B cell (primary cell): Measurements from ENCODE around the gene CD96. TPM values are rescaled to one million over a fixed set of nuclear protein-coding genes. Genes with fewer than 3 reads are reported as not detected.

Experiments used
- ATAC-seq: fragments of 200-7000 bp; cut with Tn5 transposase; one replicate; pipeline ENCODE4 v1.10.0; 2021; ENCODE audit warnings: low read depth, mild to moderate bottlenecking, moderate number of reproducible peaks, moderate library complexity
- CTCF ChIA-PET: fragments of 350-600 bp; sonication (Branson Sonifier 250); formaldehyde crosslinking; loops from one replicate; lab custom pipeline; 2021; ENCODE audit warnings: antibody characterized with exemption, inconsistent platforms; lab: Charles Lee
- POLR2A ChIA-PET: fragments of 350-600 bp; sonication (Branson Sonifier 250); formaldehyde crosslinking; loops from one replicate; lab custom pipeline; 2021; ENCODE audit warnings: antibody characterized with exemption; lab: Charles Lee
- DNase-seq: peaks from one replicate; pipeline ENCODE4 v3.0.0; 2013
- H2AFZ ChIP-seq: 2 replicates; pipeline ENCODE4 v1.6.1; 2012; ENCODE audit warnings: mild to moderate bottlenecking, low read depth, low read length; ENCODE audit not compliant: insufficient read depth, poor library complexity, severe bottlenecking
- H3K27ac ChIP-seq, 2 donors: 1 replicate in 1 of 2; 2 replicates in 1 of 2; pipeline ENCODE4 v1.5.1; 2012 to 2013; ENCODE audit warnings: low read length in 2 of 2, mild to moderate bottlenecking in 2 of 2, moderate library complexity in 1 of 2
- H3K27me3 ChIP-seq, 4 experiments: fragments of 200-600 bp in 1 of 4; sonication (generic) in 1 of 4; replicated peaks in 1 of 4; 1 replicate in 2 of 4; 2 replicates in 2 of 4; pipeline versions ENCODE4 v1.6.1 to v1.7.0; 2013 to 2016; ENCODE audit warnings: low read length in 3 of 4, mild to moderate bottlenecking in 2 of 4, mixed read lengths in 1 of 4, moderate library complexity in 1 of 4; ENCODE audit not compliant: insufficient read depth in 4 of 4, control insufficient read depth in 3 of 4; ENCODE audit errors: control extremely low read depth in 1 of 4
- H3K36me3 ChIP-seq, 2 experiments: replicated peaks in 1 of 2; 1 replicate in 1 of 2; 2 replicates in 1 of 2; pipeline versions ENCODE4 v1.6.1 to v1.7.1; 2013; ENCODE audit warnings: low read length in 1 of 2; ENCODE audit not compliant: insufficient read depth in 2 of 2, control insufficient read depth in 1 of 2; ENCODE audit errors: control extremely low read depth in 1 of 2, extremely low read depth in 1 of 2
- H3K4me1 ChIP-seq, 2 donors: fragments of 200-600 bp in 1 of 2; sonication (generic) in 1 of 2; 1 replicate in 1 of 2; 2 replicates in 1 of 2; pipeline versions ENCODE4 v1.5.1 to v1.6.1; 2013 to 2017; ENCODE audit warnings: low read length in 2 of 2; ENCODE audit not compliant: control insufficient read depth in 2 of 2, insufficient read depth in 2 of 2
- H3K4me2 ChIP-seq: replicated peaks from 2 replicates; pipeline ENCODE3; 2012; ENCODE audit warnings: mild to moderate bottlenecking, low read depth, low read length; ENCODE audit not compliant: poor library complexity, severe bottlenecking
- H3K4me3 ChIP-seq, 5 experiments: fragments of 200-600 bp in 1 of 5; sonication (generic) in 1 of 5; 1 replicate in 3 of 5; 2 replicates in 2 of 5; pipeline versions ENCODE4 v1.5.1 to v1.7.0; 2011 to 2016; ENCODE audit warnings: low read length in 4 of 5, mild to moderate bottlenecking in 4 of 5, low read depth in 2 of 5, control low read depth in 1 of 5, moderate library complexity in 1 of 5; ENCODE audit not compliant: insufficient read depth in 1 of 5; ENCODE audit errors: control extremely low read depth in 1 of 5, extremely low read depth in 1 of 5
- H3K79me2 ChIP-seq: fragments of 200-600 bp; sonication (generic); one replicate; pipeline ENCODE4 v1.6.0; 2016; ENCODE audit warnings: low read length; ENCODE audit not compliant: control insufficient read depth, insufficient read depth
- H3K9ac ChIP-seq: fragments of 200-600 bp; sonication (generic); 2 replicates; pipeline ENCODE4 v1.6.1; 2017; ENCODE audit warnings: mild to moderate bottlenecking, low read length, moderate library complexity
- H3K9me3 ChIP-seq, 3 donors: one replicate each; pipeline versions ENCODE4 v1.6.1 to v1.7.1; 2013; ENCODE audit warnings: low read length in 2 of 3; ENCODE audit not compliant: control insufficient read depth in 2 of 3, insufficient read depth in 1 of 3; ENCODE audit errors: control extremely low read depth in 1 of 3
- H4K20me1 ChIP-seq: 2 replicates; pipeline ENCODE4 v1.6.0; 2012; ENCODE audit warnings: mild to moderate bottlenecking, low read length; ENCODE audit not compliant: insufficient read depth, control insufficient read depth, poor library complexity, severe bottlenecking
- H3K27ac Mint-ChIP-seq: one replicate; pipeline ENCODE4 v1.8.0; 2021; ENCODE audit warnings: mixed read lengths
- H3K27me3 Mint-ChIP-seq: one replicate; pipeline ENCODE4 v1.8.0; 2021; ENCODE audit warnings: mixed read lengths
- H3K4me1 Mint-ChIP-seq: one replicate; pipeline ENCODE4 v1.8.0; 2021; ENCODE audit warnings: mixed read lengths
- H3K4me3 Mint-ChIP-seq: one replicate; pipeline ENCODE4 v1.8.0; 2021; ENCODE audit warnings: mixed read lengths
- H3K9me3 Mint-ChIP-seq: one replicate; pipeline ENCODE4 v1.8.0; 2022; ENCODE audit warnings: mixed read lengths; ENCODE audit not compliant: insufficient read depth
- CTCF ChIP-seq: fragments of 200-600 bp; IDR thresholded peaks from one replicate; pipeline ENCODE4 v1.8.0; 2022; ENCODE audit warnings: antibody characterized with exemption, mild to moderate bottlenecking
- EZH2 ChIP-seq: IDR thresholded peaks from 2 replicates; pipeline ENCODE4 v1.6.1; 2012; ENCODE audit warnings: borderline replicate concordance, low read depth, mild to moderate bottlenecking, moderate library complexity, low read length; ENCODE audit not compliant: insufficient read depth, poor library complexity, severe bottlenecking
- WGBS: methylation state at CpG from one replicate; pipeline ENCODE4 v1.1.5; 2013; ENCODE audit warnings: missing lambda C conversion rate; ENCODE audit not compliant: insufficient coverage; 5-methylcytosine and 5-hydroxymethylcytosine counted together
- intact Hi-C: fragments of 100-400 bp; cut with micrococcal nuclease; formaldehyde crosslinking; loops from one replicate; pipeline ENCODE4 v1.10.0; 2022
- polyA minus RNA-seq: library from RNA; depleted of rRNA, polyadenylated mRNA; stranded (reverse); fragments of >200 nt; gene quantifications from 2 replicates; pipeline ENCODE4 v1.2.3, GENCODE V29; 2012
- polyA plus RNA-seq: library from polyadenylated mRNA; depleted of rRNA; stranded (reverse); fragments of >200 nt; gene quantifications from 2 replicates; pipeline ENCODE4 v1.2.3, GENCODE V29; 2012
- total RNA-seq, 2 donors: library from RNA; stranded (reverse); fragments of 120-200 nt in 1 of 2; gene quantifications; 1 replicate in 1 of 2; 2 replicates in 1 of 2; pipeline versions ENCODE4 v1.2.3 to v1.2.4, GENCODE V29; 2013 to 2022

The CD96 gene, protein sequence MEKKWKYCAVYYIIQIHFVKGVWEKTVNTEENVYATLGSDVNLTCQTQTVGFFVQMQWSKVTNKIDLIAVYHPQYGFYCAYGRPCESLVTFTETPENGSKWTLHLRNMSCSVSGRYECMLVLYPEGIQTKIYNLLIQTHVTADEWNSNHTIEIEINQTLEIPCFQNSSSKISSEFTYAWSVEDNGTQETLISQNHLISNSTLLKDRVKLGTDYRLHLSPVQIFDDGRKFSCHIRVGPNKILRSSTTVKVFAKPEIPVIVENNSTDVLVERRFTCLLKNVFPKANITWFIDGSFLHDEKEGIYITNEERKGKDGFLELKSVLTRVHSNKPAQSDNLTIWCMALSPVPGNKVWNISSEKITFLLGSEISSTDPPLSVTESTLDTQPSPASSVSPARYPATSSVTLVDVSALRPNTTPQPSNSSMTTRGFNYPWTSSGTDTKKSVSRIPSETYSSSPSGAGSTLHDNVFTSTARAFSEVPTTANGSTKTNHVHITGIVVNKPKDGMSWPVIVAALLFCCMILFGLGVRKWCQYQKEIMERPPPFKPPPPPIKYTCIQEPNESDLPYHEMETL
- total RNA-seq (56.2 and 60.2 TPM in 2 replicates), polyA plus RNA-seq (3.8 and 21.4 TPM in 2 replicates), polyA minus RNA-seq (7.0 and 23.2 TPM in 2 replicates)
- 6.2 TPM for total RNA-seq (2013)

DNA sequence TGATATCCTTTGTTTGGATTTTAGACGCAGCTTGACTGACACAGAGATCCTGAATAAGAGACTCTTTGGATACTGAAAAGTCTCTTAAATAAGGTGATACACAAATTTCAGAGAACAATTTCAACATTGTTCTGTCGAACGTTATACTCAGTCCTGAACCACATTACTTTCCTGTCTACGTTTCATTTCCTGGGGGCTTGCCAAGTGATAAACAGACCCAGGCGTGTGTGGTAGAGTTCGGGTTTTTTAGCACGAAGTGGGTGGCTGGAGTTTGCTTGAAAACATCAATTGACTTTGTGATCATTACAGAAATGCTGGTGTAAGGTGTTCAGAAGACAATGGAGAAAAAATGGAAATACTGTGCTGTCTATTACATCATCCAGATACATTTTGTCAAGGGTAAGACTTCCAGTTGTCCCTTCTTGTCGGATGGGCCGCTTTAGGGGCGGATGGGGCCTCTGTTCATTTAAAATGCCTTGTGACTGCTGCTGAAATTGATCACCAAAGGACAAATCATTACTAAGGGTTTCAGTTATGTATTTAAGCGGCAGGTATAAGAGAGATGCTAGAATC, at the start of gene CD96:
Gene CD96 (plus strand): TSS at position 287 of the 573 bp plus-strand sequence. CDS start 52 bp downstream, at position 339.
- no peak for TF ChIP-seq EZH2
- TF ChIP-seq CTCF: no peak
- intact Hi-C loops: loop anchor here (2.0 to 5.0 kb wide), 2 partner anchors 75 to 470 kb away; partner anchors contain the start of gene NECTIN3
- POLR2A ChIA-PET: no interaction called here

More for the DNA sequence above, at the start of gene CD96:
- Histone ChIP-seq H2AFZ (peak within 1 kb of the TSS; percentile 74), H3K79me2 (no peaks in the 10 kb centered on the region), H3K9ac (peak within 1 kb of the TSS; percentile 68), H3K4me1 (peaks cover 45 to 62% of the 10 kb centered on the region in 2 donors), H4K20me1 (no peaks in the 10 kb centered on the region), H3K4me3 (peak within 1 kb of the TSS in 3 of 5 experiments; percentile 25 to 63 (median 52)), H3K4me2 (peak within 1 kb of the TSS; percentile 55), H3K27me3 (no peaks in the 10 kb centered on the region), H3K9me3 (no peaks in the 10 kb centered on the region), H3K36me3 (peaks cover 0 to 11% of the 10 kb centered on the region in 2 experiments), H3K27ac (peak within 1 kb of the TSS; percentile 2 to 75)
- Mint-ChIP-seq H3K9me3 (no peaks in the 10 kb centered on the region), H3K4me1 (peaks cover 76% of the 10 kb centered on the region), H3K27ac (peak within 1 kb of the TSS; percentile 91), H3K4me3 (peak within 1 kb of the TSS; percentile 89), H3K27me3 (no peaks in the 10 kb centered on the region)
- 0% methylated on average over 2 of the region's 11 CpGs for WGBS
- CTCF ChIA-PET: interaction anchor here (1.3 to 3.1 kb wide), 2 partner anchors 36 to 1227 kb away, joined by 4 to 19 read pairs; no protein-coding TSS in a partner anchor
- DNase-seq: peak; percentile 64
- ATAC-seq: peak; percentile 23
